Skin of body (tissue), 2 donors: Measurements from ENCODE around the gene BMAL1. TPM values are rescaled to one million over a fixed set of nuclear protein-coding genes. Genes with fewer than 3 reads are reported as not detected.

Experiments
- DNase-seq: peaks from one replicate; lab custom pipeline; 2025; lab: John Stamatoyannopoulos, UW
- total RNA-seq: library from RNA; depleted of rRNA; stranded (reverse); fragments of >200 nt; gene quantifications from one replicate; pipeline ENCODE4 v1.2.3, GENCODE V29; 2014

The BMAL1 gene
- total RNA-seq, 1 donor from 2014 or later, result 23.0 TPM

DNA sequence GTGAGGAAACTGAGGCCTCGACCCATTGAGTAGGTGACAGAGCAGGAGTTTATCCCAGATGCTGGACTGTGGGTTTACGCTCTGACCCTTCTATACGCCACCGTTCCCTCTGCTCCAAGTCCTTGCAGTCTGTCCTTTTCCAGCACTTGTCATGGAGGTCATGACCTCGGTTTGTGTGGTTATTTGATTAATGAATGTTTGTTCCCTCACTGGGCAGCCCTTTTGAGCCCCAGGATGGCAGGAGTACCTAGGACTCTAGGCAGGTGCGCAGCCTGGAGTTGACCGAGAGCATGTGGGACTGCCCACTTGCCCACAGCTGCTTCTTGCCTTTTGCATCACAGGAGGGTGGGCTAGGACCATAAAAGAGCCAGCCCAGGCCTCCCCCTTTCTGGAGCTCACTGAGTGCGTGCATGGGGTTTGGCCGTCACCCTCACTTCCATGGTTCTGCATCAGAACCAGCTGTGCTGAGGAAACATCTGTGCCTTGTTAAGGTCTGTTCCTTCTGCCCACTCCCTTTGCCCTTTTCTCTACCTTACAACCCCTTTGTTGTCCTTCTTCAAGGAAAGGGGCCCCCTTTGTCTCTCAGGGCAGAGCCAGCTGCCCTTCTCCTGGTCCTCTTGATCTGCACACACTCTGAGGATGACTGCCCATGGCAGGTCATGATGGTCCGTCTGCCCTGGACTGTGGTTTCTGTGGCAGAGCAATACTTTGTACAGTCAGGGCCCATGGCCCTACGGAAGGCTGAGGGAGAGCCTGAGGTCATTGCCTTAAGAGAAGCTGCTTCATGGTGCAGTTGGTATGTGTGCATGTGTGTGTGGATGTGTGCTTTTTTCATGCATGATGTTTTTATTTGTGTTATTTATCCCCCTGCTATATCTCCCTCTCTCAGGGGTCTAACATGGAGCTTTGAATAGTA is 38.2 kb downstream of the BMAL1 start:
- DNase-seq, result no peak

DNA sequence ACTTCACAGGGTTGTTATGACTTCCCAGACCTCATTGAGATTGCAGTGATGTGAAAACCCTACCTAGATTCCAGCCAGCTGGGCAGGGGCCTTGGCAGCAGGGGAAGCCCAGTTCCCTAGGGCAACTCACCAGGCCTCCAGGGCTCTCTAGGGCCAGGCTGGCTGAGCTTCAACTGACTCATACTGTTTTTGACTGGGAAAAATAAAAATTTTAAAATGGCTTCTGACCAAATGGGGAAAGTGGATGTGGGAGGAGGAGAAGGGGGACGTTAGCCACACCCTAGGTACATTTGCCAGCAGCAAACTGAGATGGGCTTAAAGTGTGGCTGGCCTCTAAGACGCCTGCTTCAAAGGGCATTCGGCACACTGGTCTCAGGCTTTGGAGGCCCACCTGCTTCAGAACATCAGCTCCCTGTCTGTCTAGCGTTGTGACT is 39.0 kb downstream of the BMAL1 start:
- DNase-seq, result no peak

DNA sequence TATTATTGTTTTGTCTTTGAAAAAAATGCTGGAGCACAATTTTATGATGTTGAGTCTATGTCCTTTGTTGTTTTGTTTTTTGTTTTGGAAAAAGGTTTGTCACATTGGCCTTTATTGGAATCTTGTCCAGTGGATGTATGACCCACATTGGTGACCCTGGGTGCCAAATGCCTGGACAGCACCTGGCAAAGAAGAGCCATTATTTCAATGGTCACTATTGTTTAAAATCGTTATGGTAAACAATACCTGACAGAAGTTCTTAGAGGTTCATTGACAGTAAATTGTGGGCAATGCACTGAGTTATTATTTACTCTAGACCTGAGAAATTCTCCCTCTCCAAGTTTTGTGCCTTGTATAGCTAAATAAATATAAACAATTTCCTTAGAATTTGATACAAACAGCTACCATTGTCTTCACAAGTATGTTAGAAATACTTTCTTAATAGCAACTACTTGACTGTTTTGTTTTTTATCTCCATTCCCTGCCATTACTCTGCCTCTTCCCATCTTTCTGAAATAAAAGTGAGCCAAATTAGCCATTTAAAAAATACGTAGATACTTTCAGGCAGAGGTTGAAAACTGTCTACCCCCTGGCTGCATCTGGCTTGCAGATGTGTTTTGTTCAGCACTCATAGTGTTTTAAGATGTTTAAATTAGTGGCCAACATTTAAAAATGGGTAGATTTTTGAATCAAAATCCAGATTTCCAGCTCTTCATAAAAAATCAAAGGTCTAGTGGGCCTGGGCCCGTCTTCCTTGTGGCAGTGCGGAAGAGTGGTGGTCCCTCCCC is 39.9 kb downstream of the BMAL1 start:
- DNase-seq, result no peak

DNA sequence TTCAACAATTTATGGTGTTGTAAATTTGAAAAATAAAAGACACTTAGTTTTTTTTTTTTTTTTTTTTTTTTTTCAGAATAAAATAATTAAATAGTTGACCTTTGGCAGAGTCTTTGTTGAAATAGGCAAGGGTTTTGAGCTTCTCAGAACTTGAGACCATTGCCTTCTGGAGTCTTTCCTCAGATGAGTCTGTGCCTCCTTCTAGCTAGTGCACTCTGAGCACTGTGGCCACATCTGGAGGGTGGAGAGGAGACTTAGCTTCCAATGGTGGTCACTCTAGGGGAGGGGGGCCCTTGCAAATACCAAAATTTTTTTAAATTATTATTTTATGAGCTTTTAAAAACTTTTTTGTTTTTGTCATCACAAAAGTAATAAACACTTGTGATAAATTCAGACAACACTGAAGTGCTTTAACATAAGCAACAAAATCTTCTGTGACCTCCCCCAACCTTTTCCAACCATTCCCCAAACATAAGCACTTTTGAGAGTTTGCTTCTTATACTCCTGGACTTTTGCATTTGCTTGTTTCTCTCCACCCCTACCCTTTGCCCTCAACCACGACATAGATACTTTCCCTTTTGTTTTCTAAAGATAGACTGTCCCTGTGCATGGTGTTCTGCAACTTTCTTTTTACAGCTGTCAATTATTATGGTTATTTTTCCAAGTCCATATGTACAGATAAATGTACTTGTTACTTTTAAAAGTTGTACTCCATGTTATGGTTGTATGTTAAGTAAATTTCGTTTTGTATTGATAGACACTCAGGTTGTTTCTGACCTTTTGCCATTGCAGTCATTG is 41.1 kb downstream of the BMAL1 start:
- no peak for DNase-seq

DNA sequence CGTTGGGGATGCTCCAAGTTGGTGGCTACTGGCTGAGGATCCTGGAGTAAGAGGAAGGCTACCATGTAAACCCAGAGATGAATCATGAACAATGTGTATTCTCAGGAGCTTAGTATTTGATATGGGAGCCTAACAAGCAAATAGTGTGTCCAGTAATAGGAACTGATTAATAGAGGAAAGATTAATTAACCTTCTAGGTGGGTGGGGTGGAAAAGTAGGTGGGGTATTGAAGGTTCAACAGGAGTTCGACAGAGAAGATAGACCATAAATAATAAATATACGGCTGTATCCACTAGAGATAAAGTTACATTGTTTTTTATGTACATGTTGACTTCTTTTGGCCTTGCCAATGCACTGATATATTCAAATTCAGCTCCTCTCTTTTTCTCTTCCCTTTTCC is 43.1 kb downstream of the BMAL1 start:
- DNase-seq, result no peak

DNA sequence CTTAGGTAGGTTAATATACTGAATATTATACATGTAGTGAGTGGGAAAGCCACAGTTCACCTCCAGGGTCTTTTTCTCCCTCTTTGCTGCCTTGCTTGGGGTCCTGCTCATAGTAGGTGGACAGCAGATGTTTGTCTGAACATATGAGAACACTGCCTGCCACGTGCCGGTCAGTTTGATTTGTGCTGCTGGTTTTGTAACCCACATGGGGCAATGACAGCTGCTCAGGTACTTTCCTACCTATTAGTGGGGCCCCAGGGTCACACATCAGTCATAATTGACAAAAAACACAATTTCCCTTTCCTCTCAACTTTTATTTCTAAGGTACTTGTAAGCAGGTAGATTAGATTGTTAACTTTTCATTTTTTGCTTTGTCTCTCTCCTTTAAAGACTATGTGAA is 43.8 kb downstream of the BMAL1 start:
- DNase-seq, result no peak

DNA sequence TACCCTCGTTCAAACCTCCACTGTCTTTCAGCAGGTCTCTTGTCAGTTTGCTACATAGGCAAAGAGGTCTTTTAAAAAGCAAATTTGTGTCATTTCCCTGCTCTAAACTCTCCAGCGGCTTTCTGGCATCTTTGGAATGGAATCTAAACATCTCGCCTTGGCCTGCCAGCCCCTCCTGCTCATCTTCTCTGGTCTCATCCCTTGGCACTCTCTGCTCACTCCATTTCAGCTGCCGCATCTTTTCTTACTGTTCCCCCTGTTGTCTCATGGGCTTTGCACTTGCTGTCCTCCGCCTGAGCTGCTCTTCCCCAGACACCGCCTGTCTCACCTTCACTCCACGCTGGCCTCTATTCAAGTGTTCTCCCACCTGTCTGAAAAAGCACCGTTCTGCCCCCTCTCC is 46.6 kb downstream of the BMAL1 start:
- DNase-seq, result no peak

DNA sequence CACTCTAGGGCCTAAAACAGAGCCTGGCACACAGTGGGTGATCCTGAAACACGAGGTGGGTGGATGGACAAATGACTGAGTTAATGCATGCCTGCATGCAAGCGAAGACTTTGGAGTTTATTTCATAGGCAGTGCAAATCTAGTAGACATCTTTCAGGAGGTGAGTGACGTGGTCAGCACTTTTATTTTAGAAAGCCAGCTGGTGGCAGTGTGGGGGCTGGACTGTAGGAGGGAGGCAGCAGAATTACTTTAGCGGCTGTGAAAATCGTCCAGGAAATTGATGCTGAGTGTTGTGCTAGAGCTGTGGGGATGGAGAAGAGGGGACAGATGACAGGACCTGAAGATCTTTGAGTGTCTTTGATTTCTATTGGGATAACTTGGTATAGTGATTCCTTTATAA is 47.1 kb downstream of the BMAL1 start:
- no peak for DNase-seq

DNA sequence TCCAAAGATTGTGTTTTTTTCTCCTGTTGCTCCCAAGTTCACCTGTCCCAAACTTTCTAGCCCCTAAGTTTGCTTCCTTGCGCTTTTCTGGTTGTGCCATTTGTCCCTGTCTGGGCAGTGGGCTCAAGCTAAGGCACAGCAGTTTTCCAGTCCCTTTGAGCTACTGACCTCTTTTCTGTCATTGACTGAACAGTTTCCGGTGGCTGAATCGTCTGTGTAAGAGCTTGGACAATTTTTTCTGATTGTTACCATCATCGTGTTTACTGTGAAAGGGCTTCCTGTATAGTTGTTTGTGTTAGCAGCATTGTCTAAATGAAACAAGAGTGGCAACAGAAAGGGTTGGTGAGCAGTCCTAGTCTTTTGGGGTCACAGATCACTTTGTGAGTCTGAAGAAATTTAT is 49.8 kb downstream of the BMAL1 start:
- DNase-seq, result no peak

DNA sequence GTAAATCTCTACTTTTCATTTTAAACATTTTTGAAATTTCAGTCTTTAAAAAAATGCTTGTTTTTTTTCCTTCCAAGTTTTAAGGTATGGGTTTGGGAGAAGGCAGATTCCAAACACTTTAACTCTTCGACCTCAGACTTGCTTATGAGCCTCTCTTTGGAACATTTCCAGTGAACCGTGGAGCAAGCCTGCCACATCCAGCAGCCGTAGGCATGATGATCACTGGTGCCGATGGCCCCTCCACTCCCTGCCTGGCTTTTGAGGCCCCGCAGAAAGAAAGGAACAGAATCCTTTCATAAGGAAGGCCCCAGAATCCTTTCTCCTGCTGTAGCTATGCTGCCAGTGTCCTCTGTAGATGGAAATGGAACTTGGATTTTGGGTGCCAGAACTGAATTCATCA is 50.7 kb downstream of the BMAL1 start:
- no peak for DNase-seq

DNA sequence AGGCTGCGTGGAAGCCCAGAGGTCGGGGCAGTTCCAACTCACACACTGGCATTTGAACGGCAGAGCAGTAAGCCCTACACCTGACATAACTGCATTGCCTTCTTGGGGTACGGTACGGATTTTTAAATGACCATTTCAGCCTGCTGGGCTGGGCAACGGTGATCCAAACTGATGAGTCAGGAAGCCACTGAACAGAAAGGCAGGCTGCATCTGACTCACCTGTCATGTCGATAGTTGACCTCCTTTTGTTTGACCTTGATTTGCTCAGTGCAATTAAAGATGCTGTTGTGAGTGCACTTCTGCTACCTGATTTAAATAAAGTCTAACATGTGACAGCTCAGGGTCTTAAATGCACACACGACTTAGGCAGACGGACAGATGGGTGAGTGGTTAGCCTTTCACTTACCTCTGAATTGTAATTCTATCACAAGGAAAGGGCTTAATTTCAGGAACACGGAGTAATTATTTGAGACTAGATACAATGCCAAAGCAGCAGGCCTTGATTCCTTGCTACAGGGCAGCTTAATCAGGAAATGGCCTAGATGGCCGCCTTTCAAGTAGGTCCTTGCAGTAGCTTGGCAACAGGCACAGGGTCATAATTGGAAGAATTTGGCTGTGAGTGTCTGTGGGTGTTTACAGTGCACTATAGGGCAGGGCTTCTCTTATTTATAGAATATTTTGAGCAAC is 52.2 kb downstream of the BMAL1 start:
- no peak for DNase-seq

DNA sequence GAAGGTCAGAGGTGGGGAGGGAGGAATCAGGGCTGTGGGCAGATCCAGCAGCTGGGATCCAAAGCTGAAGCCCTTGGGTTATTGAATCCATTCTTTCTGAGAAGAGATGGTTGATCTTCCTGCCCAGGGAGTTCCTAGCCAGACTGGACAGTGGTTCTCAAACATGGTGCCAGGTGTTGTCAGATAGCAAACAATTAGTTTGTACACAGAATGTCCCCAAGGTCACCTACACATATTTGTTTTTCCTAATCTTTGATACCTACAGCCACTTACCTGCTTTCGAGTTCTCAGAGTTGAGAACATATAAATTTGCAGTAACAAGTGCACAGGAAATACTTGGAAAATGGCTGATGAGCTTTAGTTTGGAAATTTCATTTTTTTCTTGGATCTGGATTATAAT is 54.5 kb downstream of the BMAL1 start:
- DNase-seq, result no peak

DNA sequence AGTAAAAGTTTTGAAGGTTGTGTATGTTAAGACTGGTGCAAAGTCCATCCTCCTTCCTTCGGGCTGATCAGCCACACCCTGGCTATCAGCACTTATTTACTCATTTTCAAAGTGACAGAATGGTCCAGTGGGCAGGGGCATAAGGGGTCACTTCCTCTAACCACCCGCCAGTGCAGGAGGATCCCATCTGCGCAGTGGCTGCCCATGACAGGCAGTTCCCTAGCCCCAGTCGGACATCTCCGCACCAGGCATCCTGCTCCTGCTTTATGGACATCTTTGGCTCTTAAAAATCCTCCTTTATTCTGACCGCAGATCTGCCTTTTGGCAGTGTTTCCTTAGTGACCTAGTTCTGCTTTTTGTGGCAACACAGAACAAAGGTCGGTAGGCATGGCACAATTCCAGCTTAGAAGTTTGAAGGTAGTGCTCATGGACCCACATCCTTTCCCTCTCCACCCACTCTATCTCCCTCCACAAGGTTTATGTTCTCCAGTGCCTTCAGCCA is 55.9 kb downstream of the BMAL1 start:
- no peak for DNase-seq

DNA sequence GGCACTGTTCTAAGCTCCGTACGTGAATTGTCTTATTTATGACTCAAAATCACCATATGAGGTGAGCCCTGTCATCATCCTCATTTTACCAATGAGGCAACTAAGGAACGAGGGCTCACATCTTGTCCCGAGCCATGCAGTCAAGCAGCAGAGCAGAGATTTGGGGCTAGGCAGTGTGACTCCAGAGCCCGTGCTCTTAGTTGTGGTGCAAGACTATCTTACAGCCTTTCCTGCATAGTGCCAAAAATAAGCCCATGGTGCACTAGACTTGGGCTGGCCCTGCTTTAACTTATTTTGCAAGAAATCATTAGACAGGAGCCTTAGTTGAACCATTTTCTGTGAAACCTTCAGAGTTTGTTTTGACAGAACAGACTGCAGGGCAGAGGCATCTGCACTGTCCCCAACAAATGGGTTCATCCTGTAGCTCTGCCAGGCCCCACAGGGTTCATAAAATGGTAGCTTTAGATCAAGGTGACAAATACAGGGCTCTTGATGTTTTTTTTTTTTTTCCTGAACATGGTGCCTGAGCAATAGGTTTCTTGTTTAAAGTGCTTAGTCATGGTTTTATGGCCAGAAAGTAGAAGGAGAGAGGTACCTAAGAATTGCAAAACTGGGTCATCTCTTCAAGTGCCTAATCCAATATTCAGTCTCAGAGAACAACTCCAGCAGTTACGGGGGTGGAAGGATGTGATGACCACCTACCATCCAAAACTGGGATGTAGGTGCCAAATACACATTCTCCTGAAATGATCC is 56.6 kb downstream of the BMAL1 start:
- no peak for DNase-seq

DNA sequence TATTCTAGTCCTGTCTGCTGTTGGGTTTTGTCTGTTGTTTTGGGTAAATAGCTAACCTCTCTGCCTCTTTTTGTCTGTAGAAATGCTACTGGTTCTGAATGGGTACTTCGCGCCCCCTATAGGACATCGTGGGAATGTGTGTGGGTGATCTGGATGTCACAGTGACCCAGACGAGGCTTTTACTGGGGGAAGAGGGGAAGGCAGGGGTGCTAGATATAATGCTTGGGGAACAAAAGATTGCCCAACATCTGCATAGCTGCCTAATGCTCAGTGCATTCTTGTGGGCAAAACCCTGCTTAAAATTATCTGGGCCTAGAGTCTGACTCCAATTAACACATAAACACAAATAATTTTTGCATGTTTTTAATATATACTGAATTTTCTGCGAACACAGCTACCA is 57.7 kb downstream of the BMAL1 start:
- no peak for DNase-seq

DNA sequence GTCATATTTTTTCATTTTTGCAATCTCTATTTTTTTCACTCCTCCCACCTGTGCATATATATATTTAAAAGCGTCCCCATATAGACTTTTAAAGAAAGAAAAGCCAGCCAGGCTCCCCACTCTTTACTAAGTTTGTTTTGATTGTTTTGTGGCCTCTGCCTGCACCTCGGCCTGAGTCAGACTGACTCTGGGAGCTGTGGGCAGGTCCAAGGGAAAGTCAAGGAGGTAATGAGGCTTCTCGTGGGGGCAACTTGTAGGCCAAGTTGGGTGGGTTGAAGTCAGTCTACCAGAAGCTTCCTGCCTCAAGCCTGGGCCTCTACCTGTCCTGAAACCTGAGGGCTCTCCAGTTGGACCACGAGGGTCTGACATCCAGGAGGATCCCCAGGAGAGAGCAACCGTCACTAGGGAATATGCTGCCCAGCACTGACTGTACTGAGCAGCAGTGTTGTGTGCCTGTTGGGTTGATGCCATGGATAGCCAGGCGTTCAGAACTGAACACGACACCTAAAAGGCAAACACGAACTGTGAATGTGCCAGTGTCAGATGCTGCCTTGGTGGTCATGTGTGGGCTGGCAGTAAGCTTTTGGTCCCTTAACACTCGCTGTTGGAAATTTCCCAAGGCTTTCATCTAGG is 58.8 kb downstream of the BMAL1 start:
- no peak for DNase-seq

DNA sequence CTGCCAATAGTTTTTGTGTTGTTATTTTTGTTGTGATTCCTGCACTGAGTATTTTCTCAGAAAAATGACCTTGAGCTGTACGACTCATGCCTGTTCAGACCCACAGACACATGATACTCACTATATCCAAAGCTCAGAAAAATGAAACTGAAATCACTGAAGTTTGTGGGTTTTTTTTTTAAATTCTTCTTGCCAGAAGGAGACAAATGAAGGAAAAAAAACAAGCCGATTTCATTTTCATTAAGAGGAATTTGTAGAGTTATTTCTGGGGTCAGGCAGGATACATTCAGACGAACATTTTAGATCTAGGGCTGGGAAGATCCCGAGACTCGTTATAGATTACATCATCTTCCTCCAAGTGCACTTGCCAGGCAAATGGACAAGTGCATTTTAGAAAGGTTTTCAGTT is 60.4 kb downstream of the BMAL1 start:
- DNase-seq, result no peak

DNA sequence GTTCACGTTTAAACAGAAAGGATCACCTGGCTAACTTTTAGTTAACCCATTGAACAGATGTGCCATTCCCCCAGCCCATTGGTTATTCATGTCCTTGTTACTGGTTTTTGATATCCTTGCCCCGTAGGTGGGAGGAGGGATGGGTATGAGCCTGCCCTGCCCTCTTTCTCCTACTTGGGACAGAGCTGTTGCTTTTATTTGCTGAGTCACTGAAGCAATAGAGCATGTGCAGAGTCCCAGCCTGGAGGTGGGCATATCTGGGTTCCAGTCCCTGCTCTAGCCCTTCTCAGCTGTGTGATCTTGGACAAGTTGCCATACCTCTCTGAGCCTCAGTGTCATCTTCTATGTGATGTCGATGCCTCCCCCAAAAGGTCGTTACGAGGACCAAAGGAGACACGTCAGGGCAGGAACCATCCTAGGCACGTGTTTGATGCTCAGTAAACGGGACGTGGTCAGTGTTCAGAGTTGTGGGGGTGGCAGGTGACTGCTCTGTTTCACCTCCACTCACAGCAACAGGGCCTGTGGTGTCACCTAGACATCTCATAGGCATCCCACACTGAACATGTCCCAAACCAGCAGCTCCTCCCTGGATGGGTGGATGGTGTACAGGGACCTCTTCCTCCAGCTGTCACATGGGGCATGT is 61.0 kb downstream of the BMAL1 start:
- DNase-seq, result no peak
